Sigmoid colon (tissue), 4 donors: ENCODE measurements around the gene USP33.

Experiments
- CTCF ChIP-seq, 4 experiments: fragments of 450-650 bp in 3 of 4; fragments of 200-600 bp in 1 of 4; IDR thresholded peaks; one replicate each; pipeline ENCODE4 v1.5.1; 2016 to 2019; ENCODE audit warnings: antibody characterized with exemption in 4 of 4, mild to moderate bottlenecking in 3 of 4, moderate library complexity in 2 of 4
- POLR2AphosphoS5 ChIP-seq, 4 donors: sonication (generic); formaldehyde crosslinking; IDR thresholded peaks; one replicate each; pipeline ENCODE4 v1.6.1; 2017; ENCODE audit warnings: antibody characterized with exemption in 4 of 4

GRCh38 chr1:77687519-77687906 is 72.1 kb downstream of the USP33 start:
- peak in 1 of 4 experiments; percentile 31 for TF ChIP-seq CTCF (IDR thresholded peaks at IDR 0.05)
- no peak for TF ChIP-seq POLR2AphosphoS5 (IDR thresholded peaks at IDR 0.05)
